SW 1271 (cell line): ENCODE results near the gene SGPL1.

Source experiments
- DNase-seq, 2 experiments: peaks; one replicate each; lab custom pipeline; 2025; lab: John Stamatoyannopoulos, UW

The SGPL1 gene

GRCh38 chr10:70780772-70781171, 35.0 kb upstream of the SGPL1 start:
- DNase-seq, result no peak

GRCh38 chr10:70781461-70782051, 34.2 kb upstream of the SGPL1 start:
- no peak for DNase-seq

- DNase-seq, result no peak
These were observed 33.5 kb upstream of the SGPL1 start for GRCh38 chr10:70782086-70782745.

- DNase-seq, result no peak
These were observed 32.7 kb upstream of the SGPL1 start for GRCh38 chr10:70782746-70783680.

GRCh38 chr10:70784016-70784415, 31.7 kb upstream of the SGPL1 start:
- no peak for DNase-seq

GRCh38 chr10:70784471-70784870, 31.3 kb upstream of the SGPL1 start:
- no peak for DNase-seq

- DNase-seq, result no peak
These were observed 30.6 kb upstream of the SGPL1 start, which contains the start of gene TBATA for GRCh38 chr10:70785190-70785589. TBATA (minus strand) TSS chr10:70785377; CDS start chr10:70783379, 1,998 bp downstream.

GRCh38 chr10:70786799-70787415, 28.8 kb upstream of the SGPL1 start:
- no peak for DNase-seq

GRCh38 chr10:70791386-70792039, 24.2 kb upstream of the SGPL1 start:
- no peak for DNase-seq

GRCh38 chr10:70795613-70796012, 20.1 kb upstream of the SGPL1 start:
- DNase-seq, result no peak

- DNase-seq, result no peak
These were observed 17.9 kb upstream of the SGPL1 start for GRCh38 chr10:70797840-70798239.

- no peak for DNase-seq
These were observed 16.6 kb upstream of the SGPL1 start for GRCh38 chr10:70799124-70799523.

GRCh38 chr10:70801854-70802253, 13.9 kb upstream of the SGPL1 start:
- no peak for DNase-seq

- DNase-seq, result no peak
These were observed 11.8 kb upstream of the SGPL1 start for GRCh38 chr10:70803775-70804420.

GRCh38 chr10:70804421-70804808, 11.3 kb upstream of the SGPL1 start:
- DNase-seq, result no peak

- no peak for DNase-seq
These were observed 10.0 kb upstream of the SGPL1 start for GRCh38 chr10:70805619-70806215.

- no peak for DNase-seq
These were observed 8.9 kb upstream of the SGPL1 start for GRCh38 chr10:70806841-70807240.

- no peak for DNase-seq
These were observed 8.2 kb upstream of the SGPL1 start for GRCh38 chr10:70807556-70807955.

GRCh38 chr10:70809011-70809611, 6.6 kb upstream of the SGPL1 start:
- DNase-seq, result no peak

- DNase-seq, result no peak
These were observed 6.0 kb upstream of the SGPL1 start for GRCh38 chr10:70809726-70810125.
